CD4-positive, alpha-beta T cell treated with Interleukin-1 beta for 1 hour (primary cell): Measurements from ENCODE around the gene IMMT.

Experiments used
- DNase-seq, 2 donors: peaks; one replicate each; pipeline ENCODE4 v3.0.0-alpha.2; 2020 to 2022

IMMT gene

GRCh38 chr2:86139981-86140380 lies 55.3 kb downstream of the IMMT start:
- no peak for DNase-seq

DNA sequence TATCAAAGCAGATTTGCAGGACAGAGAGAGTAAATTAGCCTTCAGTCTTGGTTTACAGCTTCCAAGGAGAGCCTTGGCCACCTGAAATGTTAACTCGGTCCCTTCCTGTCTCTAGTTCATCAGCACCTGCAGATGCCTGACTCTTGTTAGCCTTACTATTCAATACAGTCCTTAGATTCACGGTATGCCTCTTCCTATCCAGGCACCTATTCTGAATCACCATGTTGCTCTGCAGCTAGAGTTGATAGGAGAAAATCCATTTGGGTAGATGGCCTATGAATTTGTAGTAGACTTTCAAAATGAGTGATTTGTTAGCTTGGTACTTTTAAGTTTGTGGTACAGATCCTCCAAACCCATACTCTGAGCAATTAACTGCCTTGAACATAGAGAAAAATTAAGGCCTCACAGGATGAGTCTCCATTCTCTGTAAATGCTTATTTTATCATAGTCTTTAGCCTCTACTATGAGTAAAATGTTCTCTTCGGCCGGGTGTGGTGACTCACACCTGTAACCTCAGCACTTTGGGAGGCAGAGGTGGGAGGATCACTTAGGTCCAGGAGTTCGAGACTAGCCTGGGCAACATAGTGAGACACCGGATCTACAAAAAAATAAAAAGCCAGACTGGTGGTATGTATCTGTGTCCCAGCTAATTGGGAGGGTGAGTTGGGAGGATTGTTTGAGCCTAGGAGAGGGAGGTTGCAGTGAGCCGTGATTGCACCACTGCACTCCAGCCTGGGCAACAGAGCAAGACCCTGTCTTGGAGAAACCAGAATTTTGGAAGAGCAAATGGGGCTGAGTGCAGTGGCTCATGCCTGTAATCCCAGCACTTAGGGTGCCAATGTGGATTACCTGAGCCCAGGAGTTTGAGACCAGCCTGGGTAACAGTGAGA lies 56.3 kb downstream of the IMMT start:
- no peak for DNase-seq

- no peak for DNase-seq
Observed at GRCh38 chr2:86136141-86136540, 59.1 kb downstream of the IMMT start.

- no peak for DNase-seq
Observed at GRCh38 chr2:86135653-86136052, 59.6 kb downstream of the IMMT start.

DNA sequence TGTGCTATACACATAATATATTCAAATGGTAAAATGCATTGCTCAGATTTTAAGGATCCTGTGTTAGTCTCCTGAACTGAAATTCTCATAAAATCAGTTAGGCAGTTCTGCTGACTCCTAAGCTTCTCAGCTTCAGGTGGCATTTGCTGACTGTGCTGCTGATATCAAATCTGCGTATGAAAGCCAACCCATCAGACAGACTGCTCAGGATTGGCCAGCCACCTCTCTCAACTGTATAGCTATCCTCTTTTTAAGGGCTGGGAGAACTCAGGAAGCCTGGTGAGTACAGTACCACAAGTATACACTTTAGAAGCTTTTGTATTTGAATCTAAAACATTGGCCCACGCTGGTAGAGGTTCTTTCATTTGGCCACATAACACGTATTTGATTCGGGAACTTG lies 60.6 kb downstream of the IMMT start:
- no peak for DNase-seq

DNA sequence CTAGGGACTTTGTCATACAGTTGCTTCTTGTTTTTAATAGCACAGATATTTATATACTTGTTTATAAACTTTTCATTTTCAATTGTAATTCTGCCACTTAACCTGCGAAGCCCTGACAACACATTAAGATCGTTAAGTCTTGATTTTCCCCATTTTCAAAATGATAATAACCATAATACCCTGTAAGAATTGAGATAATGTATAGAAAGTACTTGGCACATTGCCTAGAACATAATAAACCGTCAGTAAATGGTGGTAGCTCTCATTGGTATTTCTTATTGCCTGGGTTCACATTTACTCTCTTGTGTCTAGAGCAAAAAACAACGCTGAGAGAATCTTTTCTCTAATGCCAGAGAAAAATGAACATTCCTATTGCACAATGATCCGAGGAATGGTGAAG lies 70.6 kb downstream of the IMMT start:
- DNase-seq: no peak

DNA sequence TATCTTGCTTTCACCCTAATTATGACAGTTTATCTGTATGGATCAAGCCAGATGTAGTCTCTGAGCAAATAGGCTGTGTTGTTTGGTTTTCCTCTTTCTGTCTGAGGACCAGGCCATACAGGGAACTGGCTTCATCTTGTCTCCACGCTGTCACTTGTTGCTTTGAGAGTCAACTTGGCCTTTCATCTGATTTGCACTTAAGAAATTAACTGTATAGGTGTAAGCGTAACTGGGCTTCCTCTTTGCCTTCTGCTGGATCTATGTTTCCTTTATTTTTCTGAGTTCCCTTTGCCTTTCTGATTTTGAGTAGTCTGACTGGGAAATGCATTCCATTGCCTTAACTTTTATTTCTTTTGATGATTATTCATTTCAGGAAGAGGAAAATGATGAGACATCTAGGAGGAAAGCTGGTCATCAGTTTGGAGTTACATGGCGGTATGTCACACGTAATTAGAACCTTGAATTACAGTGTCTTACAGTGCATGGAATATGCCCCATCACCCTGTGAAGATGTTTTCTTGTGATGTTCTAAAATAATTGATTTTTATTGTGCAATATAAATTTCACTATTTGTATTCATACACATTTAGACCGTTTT lies 71.8 kb downstream of the IMMT start:
- DNase-seq: no peak

GRCh38 chr2:86118130-86118529 lies 77.1 kb downstream of the IMMT start:
- no peak for DNase-seq

DNA sequence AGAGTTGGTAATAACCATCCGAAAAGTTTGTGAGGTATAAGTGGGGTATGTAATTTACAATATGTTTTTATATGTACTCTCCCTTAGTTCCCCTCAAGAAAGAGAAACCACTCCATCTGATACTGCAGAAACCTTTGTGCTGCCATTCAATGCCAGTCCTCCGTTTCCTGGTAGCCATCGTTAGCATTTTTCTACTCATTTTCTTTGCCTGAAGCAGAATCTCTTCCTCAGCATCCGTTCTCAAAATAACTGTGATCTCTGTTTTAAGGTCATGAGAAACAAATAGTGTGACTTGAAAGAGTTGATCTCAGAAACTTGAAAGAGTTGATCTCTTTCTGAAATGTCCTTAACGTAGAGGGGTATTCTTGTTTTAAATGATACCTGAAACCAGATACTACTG lies 88.2 kb downstream of the IMMT start:
- no peak for DNase-seq

DNA sequence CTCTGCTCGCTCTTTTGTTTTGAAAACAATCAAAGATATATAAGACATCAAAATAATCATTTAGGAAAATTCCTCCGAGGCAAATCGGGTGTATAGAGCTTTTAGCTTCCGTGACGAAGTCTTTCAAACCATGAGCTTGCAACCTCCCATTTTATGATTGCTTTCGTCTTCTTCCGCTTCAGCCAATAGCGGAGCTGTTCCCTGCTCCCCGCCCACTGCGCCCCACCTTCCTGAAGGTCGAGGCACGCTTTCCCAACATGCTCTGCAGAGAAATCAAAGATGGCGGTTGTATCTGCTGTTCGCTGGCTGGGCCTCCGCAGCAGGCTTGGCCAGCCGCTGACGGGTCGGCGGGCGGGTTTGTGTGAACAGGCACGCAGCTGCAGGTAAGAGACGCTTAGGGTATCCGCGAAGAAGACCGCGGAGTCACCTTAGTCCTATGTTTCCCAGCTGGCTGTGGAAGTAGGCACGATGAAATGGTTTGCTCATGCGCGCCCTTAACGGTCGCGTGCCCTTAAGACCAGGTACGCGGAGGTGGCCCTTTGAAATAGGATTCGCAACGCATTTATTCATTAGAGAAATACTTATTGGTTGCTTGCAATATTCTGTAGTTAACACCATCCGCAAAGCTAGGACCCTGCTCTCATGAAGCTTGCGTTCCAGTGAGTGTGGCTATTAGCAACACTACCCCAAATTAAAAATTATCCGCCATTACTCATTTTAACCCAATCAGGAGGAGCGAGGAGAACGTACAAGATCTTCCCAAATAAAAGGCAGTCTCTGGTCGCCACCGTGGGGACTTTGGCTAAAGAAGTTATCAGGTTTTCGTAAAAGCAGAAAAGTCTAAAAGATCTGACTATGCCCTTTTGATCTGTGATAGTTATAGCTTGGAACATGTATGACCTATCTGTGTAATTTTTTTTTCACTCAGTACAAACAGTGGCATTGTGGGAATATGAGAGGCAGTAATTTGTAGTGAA lies 89.0 kb downstream of the IMMT start, which contains the start of gene PTCD3:
Gene PTCD3 (plus strand): TSS at position 267 of the 977 bp plus-strand sequence. CDS start 13 bp downstream, at position 280.
- peak; percentile 92 to 93 for DNase-seq

GRCh38 chr2:86105252-86105968 lies 89.9 kb downstream of the IMMT start, which contains the start of gene POLR1A:
Gene POLR1A, minus strand, starts transcription at chr2:86105886. Its CDS starts 110 bp downstream, at chr2:86105776.
- DNase-seq: peak; percentile 82 to 85

DNA sequence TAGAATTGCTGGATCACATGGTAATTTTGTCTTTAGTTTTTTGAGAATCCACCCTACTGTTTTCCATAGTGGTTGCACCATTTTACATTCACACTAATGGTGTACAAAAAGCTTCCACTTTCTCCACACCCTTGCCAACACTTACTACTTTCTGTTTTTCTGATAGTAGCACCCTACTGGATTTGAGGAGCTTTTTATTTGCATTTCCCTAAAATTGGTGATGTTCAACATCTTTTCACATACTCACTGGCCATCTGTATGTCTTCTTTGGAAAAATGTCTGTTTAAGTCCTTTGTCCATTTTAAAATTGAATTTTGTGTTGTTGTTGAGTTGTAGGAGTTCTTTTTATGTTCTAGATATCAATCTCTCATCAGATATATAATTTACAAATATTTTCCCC lies 93.1 kb downstream of the IMMT start:
- DNase-seq: no peak

DNA sequence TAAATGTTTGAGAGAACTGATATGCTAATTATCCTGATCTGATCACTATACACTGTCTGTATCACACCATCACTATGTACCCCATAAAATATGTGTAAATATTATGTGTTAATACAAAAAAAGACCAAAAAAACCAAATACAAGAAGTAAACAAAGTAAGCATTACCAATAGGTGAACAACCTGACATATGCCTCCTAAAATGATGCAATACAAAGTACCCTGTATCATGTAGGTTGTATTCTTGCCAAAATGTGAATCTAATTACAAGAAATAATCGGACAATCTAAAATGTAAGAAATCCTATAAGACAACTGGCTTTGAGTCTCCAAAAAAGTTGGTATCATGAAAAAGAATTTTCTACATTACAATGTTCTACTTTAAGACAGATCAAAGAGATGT lies 97.3 kb downstream of the IMMT start:
- no peak for DNase-seq

- DNase-seq: no peak
Observed at GRCh38 chr2:86097114-86097896, 98.0 kb downstream of the IMMT start.

- no peak for DNase-seq
Observed at GRCh38 chr2:86094229-86094628, 101.0 kb downstream of the IMMT start.
